ENCODE measurements around the gene MRPS22.

DNA sequence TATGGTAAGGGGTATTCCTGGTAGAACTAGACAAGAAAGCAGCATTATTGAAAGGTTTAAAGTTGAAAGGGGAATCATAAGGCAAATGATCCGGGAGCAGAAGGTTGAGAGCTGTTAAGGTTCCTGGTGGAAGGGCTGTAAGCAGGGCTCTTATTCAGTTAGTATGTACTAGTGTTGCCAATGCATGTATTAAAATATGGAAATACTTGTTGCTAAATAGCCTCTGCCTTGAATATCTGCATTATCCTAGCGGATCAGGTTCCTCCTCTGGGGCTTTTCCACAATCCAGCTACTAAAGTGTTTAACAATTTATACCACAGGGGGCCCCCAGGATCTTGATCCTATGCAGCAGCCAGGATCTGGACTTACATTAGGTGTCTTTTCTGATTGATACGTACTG, 52.9 kb downstream of the MRPS22 start:
- TF ChIP-seq CTCF (IDR thresholded peaks at IDR 0.05; ENCODE audit: borderline replicate concordance, extremely low read depth, low read length, poor library complexity, severe bottlenecking) (no peak), EZH2 (IDR thresholded peaks at IDR 0.05; ENCODE audit: borderline replicate concordance, low read depth, low read length, severe bottlenecking) (no peak)

Measured in DND-41 (cell line).